LNCaP clone FGC (cell line): ENCODE data around the gene PGD.

Experiments used
- DNase-seq: peaks from one replicate; pipeline ENCODE4 v3.0.0-alpha.2; 2011; ENCODE audit warnings: low read depth
- H3K4me3 ChIP-seq: 2 replicates; pipeline ENCODE4 v1.5.1; 2011; ENCODE audit warnings: mild to moderate bottlenecking, low read depth, low read length, control low read depth
- CTCF ChIP-seq: IDR thresholded peaks from 2 replicates; pipeline ENCODE4 v1.5.1; 2012; ENCODE audit warnings: mild to moderate bottlenecking; ENCODE audit not compliant: control insufficient read depth, insufficient read depth; ENCODE audit errors: extremely low read depth

PGD gene

GRCh38 chr1:10430216-10431069 is 31.6 kb downstream of the PGD start, which contains the start of gene CENPS:
TSS of gene CENPS (plus strand) at chr1:10430433. CDS start at chr1:10430518, 85 bp downstream.
- peak within 1 kb of the TSS; percentile 95 for H3K4me3 ChIP-seq
- peak; percentile 97 for TF ChIP-seq CTCF
- peak; percentile 37 for DNase-seq

GRCh38 chr1:10431070-10431730 is 32.3 kb downstream of the PGD start:
- TF ChIP-seq CTCF: no peak
- DNase-seq: no peak
- peak overlapping the region; percentile 95 for H3K4me3 ChIP-seq

DNA sequence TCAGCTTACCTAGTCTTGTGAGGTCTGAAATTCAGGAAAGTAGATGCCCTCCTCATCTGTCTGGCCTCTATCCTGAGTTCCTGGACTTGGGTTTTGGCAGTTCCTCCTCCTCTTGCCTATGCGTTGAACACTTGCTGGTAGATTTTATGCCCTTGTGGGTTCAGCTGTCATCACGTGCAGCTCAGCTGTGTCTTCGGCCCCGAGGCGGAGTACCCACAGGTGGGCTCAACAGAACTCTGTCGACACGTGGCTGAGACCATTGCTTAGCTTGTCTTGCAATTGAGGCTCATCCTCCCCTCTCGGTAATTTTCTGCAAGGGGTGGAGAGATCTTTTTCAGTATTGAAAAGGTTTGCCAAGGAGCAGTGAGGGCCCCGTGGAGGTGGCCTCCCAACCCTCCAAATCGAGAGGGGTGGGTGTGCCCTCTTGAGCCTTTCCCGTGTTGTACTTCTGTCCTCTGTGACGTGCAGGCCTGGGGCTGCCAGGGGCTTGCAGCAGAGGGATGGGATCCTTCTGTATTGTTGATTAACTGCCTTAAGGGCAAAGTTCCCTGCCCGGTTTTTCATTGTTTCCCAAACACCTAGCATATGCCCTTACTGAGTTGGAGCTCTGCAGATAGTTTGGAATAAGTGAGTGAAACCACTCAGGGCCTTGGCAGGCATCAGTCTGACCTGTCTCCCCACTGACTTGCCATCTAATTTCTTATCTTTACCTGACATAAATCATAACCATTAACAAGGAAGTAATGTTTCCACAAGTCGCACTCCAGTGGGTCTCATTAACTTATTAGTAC is 34.2 kb downstream of the PGD start:
- no peak for TF ChIP-seq CTCF
- DNase-seq: no peak
- H3K4me3 ChIP-seq: no peak overlapping the region

DNA sequence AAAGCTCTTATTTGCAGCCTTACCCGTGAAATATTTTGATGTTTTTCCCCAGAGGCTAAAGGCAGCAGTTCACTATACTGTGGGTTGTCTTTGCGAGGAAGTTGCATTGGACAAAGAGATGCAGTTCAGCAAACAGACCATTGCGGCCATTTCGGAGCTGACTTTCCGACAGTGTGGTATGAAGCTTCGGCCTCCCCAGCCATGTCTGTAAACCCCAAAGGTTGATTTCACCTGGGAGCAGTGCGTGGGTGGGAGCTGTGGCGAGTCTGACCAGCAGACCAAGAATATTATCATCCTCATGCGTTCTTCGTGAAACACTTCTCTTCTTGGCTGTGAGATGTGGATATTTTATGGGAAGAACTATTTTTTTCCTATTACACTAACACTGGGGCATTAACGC is 34.9 kb downstream of the PGD start:
- TF ChIP-seq CTCF: no peak
- DNase-seq: no peak
- H3K4me3 ChIP-seq: no peak overlapping the region

DNA sequence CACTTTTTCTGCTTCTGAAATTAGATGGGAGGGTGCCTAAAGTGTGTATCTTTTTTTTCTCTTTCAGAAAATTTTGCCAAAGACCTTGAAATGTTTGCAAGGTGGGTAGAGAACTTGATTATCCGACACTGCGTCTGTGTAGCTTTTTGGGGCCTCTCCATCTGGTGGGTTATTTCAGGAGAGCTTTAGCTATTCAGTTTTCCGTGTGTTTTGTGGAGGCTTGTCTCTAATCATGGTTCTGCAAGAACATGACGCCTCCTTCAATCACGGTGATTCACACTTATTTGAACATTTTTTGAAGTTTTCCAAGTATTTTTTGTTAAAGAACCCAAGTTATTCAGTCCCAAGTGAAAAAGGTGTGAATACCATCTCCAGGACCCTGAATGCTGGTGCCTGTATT is 35.7 kb downstream of the PGD start:
- DNase-seq: no peak
- H3K4me3 ChIP-seq: no peak overlapping the region
- TF ChIP-seq CTCF: no peak

GRCh38 chr1:10437052-10437451 is 38.2 kb downstream of the PGD start:
- no peak for DNase-seq

More at GRCh38 chr1:10437052-10437451, 38.2 kb downstream of the PGD start:
- no peak overlapping the region for H3K4me3 ChIP-seq
- no peak for TF ChIP-seq CTCF
